Measurements from ENCODE around the gene IFFO2.

Gene IFFO2

DNA sequence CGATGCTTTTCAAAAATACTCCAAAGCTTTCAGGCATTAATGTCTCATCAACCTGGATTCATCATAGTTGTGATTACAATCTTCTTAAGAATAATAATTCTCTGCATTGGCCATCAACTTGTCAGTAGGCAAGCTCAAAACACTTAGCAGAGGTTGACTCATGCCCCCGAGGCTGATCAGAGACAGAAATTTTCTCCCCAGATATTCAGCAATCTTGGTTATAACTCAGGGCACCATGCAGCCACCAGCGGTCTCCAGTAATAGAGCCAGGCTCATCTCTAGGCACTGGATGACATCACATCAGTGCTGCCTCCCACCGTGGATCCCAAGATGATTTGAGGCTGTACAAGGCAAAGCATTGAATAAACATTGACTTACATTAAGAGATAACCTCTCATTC lies 14.3 kb upstream of the IFFO2 start:
- no peak for DNase-seq

DNA sequence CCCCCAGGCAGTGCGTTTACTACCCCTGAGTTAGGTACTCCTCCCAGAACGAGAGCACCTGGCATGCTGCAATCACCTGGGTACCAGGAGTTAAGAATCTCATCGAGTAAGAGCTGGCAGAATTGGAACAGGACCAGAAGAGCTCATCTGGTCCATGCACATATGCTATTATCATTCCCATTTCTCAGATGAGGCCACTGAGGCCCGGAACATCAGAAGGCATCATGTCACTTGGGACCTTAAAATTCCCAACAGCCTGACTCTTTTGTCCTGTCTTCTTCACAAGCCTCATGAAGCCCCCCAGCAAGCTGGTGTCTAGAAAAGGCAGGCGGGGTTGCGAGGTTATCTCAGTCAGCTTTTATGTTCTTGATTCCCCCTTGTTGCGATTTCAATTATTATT lies 13.9 kb upstream of the IFFO2 start:
- DNase-seq = no peak

DNA sequence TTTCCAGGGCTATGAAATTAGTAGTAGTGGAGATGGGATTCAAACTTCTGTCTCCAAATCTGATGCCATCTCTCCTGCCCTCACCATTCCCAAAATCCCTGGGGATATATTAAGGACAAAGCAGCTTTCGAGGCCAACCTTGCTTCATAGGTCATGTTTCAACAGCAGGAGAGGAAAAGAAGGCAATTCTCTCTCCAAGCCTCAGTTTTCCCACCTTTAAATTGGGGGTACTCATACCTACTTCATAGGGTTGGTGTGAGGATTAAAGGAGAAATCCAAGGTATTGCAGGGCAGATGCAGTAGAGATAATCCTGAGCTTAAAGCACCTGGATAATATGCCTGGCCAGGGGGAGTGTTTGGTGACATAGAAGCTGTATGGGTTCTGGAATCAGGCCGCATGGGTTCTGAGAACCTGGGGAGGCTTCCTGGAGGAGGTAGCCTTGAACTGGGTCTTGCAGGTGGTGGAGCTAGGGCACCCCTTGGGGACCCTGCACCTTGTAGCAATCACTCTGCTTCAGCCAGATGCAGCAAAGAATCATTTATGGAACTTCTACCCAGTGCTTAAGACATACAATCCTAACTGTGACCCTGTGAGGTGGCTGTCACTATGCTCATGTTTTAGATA lies 10.7 kb upstream of the IFFO2 start:
- no peak for DNase-seq

DNA sequence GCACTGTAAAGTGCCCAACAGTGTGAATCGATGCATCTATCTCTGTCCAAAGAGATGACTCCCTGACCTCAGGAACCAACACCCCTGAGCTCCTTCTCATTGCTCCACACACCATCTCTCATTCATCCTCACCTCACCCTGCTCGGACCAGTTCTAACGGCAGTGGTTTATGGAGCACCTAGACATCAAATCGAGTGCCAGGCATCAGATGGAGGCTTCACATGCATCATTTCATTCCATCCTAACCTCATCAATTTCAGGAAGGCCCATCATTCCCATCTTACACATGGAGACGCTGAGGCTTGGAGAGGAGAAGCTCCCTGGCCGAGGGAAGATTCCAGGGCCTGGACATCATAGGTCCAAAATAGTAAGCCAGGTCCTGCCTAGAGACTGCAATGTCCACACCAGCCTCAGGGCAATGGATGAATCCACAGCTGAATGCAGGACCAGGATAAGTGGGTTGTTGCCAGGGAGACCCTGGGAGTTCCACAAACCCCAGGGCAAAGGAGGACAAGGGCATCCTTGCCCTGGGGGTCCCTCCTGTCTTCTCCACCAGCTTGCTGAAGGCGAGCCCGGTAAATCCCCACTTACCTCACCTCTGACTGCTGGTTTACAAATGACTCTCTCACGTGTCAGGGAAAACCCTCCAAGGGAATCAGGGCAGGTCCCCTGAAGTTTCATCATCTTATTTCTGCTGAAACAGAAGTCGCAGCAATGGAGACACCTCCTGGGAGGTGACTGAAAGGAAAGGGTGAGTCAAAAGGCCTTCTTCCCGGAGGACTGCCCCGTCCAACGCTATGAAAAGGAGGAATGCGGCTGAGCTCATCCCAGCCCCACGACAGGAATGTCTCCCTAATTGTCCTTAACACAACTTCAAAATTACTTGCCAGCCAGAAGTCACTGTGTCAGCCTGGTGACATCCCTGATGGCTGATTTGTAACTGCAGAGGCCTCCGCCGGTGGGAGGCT lies 9.0 kb upstream of the IFFO2 start:
- peak; percentile 58 for DNase-seq

DNA sequence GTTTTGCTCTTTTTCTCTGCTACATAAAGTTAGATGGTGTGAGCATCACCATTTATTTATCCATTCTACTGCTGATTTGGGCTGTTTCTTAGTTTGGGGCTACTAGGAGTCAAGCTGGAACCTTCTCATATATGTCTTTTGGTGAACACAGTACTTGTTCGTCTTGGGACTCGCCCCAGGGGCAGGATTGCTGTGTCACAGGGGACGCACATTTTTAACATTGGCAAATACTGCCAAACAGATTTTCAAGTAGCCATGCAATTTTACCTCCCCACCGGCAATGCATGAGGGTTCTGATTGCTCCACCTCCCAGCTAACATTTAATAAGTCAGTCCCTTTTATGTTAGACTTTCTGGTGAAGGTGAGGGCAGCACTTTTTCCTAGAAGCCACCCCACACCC lies 7.5 kb upstream of the IFFO2 start:
- no peak for DNase-seq

DNA sequence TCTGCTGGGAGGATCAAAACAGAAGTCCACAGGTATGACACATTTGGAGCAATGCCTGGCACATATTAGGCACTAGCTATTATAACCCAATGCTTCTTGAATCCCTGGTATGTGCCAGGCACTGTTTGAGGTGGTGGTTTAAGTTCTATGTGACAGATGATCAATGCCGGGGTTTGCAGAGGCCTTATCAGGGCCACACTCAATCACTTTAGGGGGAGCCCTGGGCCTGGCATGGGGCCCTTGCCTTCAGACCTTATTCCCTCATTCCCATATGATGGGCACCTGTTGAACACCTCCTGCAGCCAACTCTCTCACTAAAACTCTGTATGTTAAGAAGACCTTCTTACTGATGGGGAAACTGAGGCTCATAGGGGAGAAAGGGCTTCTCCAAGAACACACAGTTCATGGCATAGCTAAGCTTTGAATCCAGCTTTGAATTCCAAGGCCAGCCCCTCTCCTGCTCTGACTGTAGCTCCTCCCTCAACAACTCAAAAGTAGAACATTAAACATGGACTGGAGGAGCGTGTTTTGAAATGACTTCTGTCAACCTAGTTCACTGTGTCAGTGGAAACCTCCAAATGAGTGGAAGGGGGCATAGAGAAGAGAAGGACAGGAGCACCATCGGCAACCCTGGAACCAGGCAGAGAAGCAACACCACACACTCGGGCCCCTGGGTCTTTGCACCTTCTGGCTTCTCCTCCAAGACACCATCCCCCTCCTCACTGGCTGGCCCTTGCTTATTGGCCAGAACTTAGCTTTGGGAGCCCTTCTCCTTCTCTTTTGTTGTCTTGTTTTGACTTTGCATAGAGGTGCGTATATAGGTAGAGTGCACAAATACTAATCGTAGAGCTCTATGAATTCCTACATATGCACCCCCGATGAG lies 6.6 kb upstream of the IFFO2 start:
- DNase-seq = no peak

DNA sequence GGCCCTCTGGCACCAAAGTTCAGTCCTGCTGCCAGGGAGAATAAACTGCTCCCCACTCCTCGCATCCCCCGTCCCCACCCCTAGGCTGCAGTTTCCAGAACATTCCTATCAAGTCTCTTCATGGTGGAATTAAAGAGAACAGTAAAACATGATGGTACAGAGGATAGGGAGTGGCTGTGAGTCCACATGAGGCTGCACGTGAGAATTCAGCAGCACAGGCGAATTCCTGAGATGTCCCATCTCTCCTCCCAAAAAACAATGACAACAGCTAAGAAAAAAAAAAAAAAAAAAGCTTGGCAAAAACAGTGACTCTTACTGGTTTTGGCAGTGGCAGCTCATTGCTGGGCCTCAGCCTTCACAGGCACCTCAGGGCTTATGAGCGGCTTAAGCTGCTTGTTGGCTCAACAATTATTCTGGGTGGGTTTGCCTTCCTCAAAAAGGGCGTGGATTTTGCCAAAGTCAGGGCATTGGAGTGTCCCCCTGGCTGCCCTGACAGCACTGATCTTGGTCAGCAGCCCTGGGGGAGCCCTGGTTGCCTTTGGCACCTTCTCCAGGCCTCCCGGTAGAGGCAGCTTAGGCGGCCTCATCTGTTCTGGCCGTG lies 5.7 kb upstream of the IFFO2 start:
- no peak for DNase-seq

DNA sequence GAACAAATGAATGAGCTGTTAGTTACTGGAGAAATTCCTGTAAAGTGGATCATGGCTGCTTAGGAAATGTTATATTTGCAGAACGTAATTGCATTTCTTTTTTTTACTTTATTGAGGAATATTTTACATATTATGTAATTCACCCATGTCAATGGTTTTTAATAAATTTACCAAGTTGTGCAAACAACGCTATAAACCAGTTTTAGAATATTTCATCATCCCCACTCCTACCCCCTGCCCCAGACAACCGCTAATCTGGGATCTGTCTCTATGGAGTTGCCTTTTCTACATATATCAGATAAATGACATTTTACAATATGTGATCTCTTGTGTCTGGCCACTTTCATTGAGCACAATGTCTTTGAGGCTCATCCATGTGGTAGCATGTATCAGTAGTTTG lies 4.3 kb upstream of the IFFO2 start:
- DNase-seq = no peak

DNA sequence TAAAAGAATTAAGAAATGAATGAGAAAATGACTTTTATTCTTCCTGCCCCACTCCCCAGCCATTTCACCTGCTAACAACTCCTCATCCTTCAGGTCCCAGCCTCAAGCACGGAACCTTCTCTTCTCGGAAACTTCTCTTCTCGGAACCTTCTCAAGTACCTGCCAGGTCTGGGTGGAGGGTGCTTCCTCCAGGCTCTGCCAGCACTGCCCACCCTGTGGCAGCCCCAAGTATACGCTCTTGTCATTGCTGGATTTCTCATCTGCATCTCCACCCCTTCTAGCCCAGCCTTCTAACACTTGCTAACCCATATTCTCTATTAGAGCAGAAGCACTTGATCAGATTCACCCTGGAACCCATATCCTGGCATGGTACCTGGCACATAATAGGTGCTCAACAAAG lies 3.9 kb upstream of the IFFO2 start:
- no peak for DNase-seq

DNA sequence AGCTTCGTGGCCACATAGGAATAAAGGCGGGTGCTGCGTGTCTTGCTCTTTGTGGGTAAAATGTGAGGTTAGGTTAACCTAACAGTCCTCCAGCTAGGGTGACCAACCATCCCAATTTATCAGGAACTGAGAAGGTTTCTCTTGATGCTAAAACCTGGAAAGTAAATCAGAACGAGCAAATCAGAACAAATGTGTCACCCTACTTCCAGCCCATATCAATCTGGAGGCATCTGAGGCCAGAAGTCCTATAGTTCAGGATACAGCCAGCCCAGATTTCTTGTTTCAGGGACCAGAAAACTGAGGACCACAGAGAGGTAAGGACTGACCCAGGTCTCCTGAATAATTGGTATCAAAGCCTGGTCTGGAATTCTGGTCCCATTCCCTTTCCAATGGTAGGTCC lies 3.1 kb upstream of the IFFO2 start:
- DNase-seq = no peak

DNA sequence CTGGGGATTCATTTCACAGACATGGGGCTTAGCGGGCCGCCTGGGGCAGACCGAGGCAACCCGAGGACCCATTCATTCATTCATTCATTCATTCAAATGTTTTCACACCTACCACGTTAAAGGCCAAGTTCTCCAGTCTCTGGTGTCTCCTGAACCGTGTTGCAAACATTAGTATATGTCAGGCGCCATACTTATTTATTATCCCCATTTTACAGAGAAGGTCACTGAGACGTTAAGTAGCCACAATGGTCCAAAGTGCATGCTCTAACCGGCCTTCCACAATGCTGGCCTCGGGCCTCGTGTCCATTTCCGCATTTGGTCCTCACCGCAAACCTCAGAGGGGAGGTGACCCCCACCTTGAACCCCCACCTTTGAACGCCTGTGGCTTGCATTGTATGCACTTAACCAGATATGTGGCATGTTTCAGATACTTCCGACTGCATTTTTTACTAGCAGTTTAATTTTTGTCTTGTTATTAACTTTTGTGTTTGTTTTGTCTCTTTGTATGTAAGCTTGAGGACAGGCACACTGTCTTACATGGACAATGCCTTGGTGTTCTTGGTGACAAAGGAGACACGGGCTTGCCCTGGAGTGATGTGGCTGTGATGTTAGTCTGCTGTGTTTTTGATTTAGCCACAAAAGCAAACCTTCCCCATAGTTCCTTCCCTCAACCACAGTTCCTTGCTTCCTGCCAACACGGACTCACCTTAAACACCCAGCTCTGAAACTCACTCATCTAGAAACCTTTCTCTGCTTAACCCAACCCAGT lies 1.2 kb upstream of the IFFO2 start:
- DNase-seq = no peak

DNA sequence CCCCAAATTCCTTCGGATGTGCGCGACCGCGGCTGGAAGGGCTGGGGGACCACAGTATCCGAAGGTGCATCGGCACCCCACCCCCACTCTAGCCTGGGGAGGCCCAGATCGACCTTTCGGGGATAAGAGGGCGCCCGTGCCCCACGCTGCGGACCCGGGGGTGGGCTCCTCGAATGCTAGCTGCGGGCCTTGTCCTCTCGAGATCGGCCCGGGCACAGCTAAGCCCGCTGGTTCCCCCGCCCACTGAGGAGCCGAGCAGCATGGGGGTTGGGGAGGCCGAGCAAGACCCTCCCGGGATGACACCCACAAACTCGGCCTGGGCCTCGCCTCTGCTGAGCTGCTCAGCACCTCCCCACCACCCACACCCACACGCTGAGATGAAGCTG lies 653 bp upstream of the IFFO2 start:
- DNase-seq = peak; percentile 55

DNA sequence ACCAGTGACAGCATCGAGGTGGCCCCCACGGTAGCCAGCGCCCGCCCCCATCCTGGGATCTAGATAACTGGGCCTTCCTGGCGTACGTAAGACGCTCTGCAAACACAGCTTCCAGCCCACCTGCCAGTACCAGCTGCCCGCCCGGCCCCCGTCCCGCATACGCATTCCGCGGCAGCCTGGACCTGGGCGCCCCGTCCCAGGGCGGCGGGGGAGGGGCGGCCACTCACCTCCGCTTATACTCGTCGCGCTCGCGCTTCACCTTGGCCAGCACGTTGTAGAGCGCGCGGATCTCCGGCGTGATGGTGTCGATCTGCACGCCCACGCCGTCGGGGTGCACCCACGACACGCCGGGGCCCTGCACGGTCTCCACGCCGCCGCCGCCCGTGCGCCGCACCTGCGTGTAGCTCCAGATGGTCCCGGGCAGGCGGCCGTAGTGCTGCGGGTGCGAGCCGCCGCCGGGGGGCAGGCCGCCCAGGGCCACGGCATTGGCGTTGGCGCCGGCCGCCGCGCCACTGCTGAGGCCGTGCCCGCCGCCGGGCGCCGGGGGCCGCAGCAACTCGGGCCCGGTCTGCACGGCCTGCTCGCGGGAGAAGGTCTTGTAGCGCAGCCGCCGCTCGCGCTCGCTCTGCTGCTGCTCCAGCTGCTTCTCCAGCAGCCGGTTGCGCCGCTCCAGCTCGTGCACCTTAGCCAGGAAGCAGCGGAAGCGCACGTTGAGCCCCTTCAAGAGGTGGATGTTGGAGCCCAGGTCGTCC lies 859 bp downstream of the IFFO2 start:
- DNase-seq = peak; percentile 68

DNA sequence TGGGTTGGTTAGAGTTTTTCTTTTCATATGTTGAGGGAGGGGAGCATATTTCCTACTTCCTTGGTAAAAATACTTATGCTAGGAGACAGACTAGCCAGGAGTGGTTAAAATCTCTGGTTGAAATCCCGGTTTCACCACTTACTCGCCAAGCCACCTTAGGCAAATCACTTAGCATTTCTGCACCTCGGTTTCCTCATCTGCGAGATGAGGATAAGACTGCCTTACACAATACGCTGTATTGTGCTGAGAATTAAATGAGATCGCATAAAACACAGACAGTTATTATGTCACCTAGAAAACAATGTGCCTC lies 1.4 kb downstream of the IFFO2 start:
- DNase-seq = no peak

DNA sequence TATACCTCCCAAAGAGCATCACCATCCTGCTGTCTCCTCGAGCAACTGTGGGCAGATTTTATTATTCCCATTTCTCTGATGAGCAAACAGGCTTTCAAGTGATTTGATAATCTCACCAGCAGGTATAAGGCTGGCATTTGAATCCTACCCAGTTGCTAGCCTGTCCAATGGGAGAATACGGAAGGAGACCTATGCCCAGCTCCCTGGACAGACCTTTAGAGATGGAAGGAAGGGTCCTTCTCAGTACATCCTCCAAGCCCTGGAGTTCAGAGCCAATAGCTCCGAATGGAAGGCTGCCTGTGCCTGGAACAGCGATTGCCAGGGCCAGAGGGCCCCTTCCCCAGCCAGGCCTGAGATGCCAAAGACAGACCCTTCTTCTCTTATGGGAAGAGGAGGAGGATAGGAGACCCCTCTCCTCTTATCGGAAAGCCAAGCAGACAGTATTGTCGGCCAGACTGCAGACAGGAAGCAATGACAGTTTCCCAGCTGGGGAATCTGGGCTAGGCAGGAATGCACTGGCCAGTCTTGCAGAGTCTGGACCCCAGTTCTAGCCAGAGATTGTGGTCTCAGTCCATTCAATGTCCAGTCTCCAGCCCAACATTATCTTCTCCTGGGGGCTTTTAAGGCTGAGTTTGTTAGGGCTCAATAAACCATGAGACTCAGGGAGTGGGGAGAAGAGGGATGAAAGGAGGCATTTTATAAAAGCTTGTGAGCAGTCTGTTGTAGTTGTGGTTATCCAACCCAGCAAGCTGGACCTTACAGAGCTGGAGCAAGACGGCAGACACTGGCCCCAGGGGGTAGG lies 2.0 kb downstream of the IFFO2 start:
- DNase-seq = no peak

DNA sequence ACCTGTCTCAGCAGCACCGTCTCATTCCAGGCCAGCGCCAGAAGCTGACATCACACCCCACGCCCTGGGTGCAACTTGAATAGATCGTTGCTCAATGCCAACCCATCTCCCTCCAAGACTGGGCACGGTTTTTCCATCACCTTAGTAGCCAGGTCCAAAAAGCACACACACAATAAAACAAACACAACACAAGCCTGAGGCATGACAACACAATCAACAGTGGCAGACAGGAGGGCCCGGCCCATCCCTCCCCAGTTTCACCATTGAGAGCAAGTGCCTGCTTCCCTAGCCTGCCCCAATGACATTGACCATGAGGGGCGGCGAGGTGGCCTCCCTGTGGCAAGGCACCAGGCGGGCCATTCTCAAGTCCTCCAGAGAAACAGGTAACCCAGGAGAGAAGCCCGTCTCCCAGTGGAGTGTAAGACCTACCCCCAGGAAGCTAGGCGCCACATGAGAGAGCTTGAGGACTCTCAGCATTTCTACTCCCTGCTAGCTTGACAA lies 2.7 kb downstream of the IFFO2 start:
- DNase-seq = no peak

DNA sequence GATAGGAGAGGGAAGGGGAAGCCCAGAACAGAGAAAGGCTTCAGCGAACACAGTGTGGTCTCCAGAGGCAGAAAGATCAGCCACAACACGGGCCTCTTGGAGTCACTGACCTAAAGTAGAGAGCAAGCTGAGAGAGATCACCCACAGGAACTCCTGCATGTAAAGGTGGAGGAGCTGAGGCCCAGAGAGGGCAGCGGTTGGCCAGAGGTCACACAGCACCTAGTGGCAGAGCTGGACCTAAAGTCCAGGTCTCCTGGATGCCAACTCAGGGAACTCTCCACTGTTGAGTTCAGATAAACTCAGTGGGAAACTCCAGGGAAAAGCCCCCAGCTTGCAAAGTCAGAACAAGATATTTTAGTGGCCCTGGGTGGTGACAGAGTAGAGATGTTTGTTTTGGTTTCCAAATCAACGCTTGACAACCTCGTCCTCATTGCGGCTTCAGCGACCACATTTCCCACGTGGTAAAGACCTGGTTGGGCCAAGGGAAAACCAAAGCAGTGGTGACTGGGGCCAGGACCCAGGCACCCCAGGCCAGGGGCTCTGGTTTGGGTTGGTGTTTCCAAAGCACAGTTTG lies 4.6 kb downstream of the IFFO2 start:
- peak; percentile 92 for DNase-seq

DNA sequence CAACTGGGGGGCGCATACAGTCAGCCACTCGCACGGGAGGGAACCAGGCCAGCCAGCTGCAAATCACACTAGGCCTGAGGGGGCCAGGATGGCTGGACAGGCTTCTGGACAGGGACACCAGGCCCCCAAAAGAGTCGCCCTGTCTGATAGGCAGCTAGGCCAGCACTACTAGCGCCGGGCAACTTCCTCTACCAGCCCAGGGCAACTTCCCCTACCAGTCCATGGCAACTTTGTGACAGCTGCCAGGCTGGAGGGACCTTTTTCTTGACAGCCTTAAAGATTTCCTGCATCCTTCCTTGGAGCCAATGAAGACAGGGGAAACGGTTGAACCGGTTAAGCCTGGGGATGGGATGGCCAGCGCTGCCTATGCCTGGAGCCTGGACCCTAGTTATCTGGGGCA lies 5.1 kb downstream of the IFFO2 start:
- peak; percentile 50 for DNase-seq

DNA sequence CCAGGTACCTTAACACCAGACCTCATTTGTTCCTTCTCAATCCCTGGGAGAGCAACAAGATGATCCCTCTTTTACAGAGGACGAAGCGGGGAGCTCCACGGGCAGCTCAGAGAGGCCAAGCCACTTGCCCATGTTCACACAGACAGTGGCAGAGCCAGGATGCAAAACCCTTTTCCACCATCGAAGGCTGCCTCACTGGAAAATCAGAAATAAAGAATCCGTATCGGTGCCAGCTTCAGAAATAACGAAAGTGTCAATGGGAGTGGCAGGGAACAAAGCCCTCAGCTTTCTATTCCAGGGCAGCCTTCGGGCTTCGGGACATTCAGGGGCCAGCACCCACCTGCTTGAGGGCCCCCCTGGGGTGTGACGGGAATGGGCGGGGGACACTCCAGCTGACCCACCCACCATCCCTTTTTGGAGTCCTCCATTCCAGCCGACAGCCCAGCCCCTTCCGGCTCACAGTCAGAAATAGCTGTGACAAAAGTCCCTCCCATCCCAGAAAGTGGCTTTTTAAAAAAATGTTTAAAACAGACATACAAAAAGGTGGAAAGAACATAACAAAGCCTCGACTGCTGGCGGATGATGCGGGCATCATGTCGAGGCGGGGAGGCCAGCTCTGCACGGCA lies 6.0 kb downstream of the IFFO2 start:
- DNase-seq = peak; percentile 59
